GM10847 (cell line): ENCODE data around the gene FIGLA.

Experiments used
- POLR2A ChIP-seq: IDR thresholded peaks from 2 replicates; pipeline ENCODE4 v1.6.1; 2011; ENCODE audit not compliant: insufficient read length; ENCODE audit errors: extremely low read depth

The FIGLA gene

GRCh38 chr2:70767699-70768589 lies 22.5 kb downstream of the FIGLA start, which contains the start of gene ADD2:
ADD2 (minus strand) TSS chr2:70768200; CDS start chr2:70706408, 61,792 bp downstream.
- TF ChIP-seq POLR2A = no peak

DNA sequence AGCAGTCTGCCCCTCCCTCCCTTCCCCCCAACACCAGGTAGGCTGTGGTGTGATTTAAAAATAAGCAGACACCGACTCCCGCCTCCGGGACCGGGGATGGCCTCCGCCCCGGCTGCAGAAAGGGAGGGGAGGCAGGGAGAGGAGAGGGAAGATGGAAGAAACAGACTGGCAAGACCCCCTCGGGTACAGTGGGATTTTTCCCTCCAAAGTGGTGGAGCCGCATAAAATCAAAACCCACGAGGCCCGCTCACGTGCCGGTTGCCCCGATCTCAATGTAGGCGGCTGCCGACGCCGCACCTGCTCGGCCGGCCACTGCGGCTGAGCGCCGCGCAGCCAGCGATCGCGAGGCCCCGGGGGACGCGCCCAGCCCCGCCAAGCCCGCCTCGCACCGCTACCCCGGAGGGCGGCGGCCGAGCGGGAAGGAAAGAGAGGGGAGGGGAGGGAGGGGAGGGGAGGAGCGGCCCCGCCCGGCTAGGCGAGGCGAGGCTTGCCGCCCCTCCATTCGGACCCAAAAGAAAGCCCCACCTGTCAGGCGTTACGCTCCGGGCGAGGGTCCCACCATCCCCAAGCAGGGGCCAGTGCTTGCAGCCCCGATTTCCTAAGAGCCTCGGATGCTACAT lies 23.3 kb downstream of the FIGLA start:
- no peak for TF ChIP-seq POLR2A

DNA sequence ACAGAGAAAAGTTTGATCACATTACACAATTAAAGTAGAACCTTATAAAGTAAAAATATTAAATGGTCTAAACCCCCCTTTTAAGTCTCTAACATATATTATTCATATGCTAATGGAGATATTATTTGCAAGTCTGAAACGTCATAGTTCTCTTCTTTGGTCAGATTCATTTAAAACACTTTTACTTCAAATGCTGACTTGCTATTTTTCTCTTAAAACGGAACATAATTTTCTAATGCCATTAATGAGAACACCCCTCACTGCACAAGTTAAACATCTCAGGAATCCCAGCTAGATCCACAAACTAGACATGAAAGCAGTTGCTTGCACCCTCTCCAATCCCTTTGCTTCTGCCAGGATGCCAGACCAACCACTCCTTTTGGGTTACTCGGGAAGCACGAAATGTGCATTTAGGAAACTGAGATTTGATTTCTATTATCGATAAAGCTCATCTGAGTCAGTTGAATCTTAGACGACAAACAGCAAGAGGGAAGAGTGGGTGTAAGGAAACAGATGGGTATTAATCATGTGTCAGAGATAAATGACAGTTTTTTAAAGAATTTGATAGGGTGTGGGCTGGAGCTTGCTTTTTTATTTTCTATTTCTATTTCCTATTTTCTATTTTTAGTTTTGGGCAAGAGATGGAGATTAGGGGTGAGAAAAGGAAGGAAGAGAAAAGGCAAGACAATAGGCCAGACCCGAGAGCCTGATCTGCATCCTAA lies 23.9 kb downstream of the FIGLA start:
- no peak for TF ChIP-seq POLR2A

DNA sequence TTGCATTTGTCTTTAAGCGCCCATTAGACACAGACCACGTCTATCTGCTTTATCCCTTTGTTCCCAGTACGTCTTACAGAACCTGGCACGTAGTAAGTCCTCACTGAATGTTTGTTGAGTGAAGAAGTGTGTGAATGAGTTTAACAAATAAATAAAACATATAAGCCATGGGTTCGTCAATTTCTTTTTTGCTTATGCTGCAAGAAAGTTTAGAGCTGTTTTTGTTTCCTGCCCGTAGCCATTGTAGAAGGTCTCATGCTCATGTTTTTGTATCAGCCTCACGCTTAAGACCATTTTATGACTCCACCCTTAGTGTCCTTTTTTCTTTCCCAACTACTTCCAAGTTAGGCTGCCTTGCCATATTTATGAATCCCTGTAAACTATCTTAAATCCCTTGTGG lies 24.9 kb downstream of the FIGLA start:
- no peak for TF ChIP-seq POLR2A

- no peak for TF ChIP-seq POLR2A
Measured at GRCh38 chr2:70759446-70759845, 31.0 kb downstream of the FIGLA start.

DNA sequence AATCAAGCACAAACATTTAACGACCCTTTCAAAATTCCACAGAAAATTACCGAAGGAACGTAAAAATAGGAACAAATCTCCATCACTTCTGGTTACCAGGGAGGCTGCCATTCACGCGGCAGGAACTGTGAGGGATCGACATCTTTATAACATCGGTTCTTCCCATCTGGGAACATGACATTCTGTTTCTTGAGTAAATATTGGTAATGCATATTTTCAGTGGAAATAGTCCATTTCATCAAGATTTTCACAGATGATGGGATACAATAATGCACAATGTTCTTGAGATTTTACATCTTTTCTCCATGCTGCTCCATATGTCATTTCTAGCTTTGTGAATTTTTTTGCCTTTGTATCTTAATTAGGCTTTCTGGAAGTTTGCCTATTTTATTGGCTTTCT lies 32.5 kb downstream of the FIGLA start:
- TF ChIP-seq POLR2A = no peak

DNA sequence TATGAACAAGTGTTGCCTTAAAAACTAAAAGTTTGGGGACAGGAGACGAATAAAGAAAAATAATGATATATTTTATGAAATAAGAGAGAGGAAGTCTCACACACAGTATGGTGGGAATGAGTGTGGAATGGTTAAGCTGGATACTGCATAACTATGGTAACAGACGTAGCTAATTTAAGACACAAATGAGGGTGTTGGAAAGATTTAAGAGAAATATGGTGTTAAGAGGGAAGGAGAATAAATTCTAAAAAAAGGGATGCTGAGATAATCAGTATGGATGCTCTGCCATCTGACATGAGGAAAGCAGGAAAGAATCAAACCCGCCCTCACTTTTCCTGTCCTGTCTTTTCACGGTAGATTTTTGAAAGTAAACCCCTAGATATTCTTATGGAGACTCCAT lies 33.1 kb downstream of the FIGLA start:
- no peak for TF ChIP-seq POLR2A

- no peak for TF ChIP-seq POLR2A
Measured at GRCh38 chr2:70756128-70756527, 34.3 kb downstream of the FIGLA start.

- no peak for TF ChIP-seq POLR2A
Measured at GRCh38 chr2:70753902-70754301, 36.5 kb downstream of the FIGLA start.

- TF ChIP-seq POLR2A = no peak
Measured at GRCh38 chr2:70753031-70753430, 37.4 kb downstream of the FIGLA start.

GRCh38 chr2:70752396-70752795 lies 38.0 kb downstream of the FIGLA start:
- TF ChIP-seq POLR2A = no peak

GRCh38 chr2:70751881-70752280 lies 38.6 kb downstream of the FIGLA start:
- no peak for TF ChIP-seq POLR2A

- no peak for TF ChIP-seq POLR2A
Measured at GRCh38 chr2:70750320-70750719, 40.1 kb downstream of the FIGLA start.

GRCh38 chr2:70748002-70748784 lies 42.2 kb downstream of the FIGLA start:
- no peak for TF ChIP-seq POLR2A

GRCh38 chr2:70747284-70747683 lies 43.2 kb downstream of the FIGLA start:
- no peak for TF ChIP-seq POLR2A
